Lung (tissue), 12 donors: ENCODE results near the gene PWWP2B. TPM values are rescaled to one million over a fixed set of nuclear protein-coding genes. Genes with fewer than 3 reads are reported as not detected.

Experiments used
- ATAC-seq: fragments of 200-7000 bp; cut with Tn5 transposase; one replicate; pipeline ENCODE4 v1.9.1; 2020; ENCODE audit warnings: moderate number of reproducible peaks; ENCODE audit not compliant: insufficient read depth, low FRiP score
- DNase-seq, 3 donors: peaks; one replicate each; pipeline ENCODE4 v3.0.0-alpha.2; 2013 to 2017
- H3K27ac ChIP-seq, 2 donors: one replicate each; pipeline ENCODE4 v1.5.1; 2013; ENCODE audit warnings: mild to moderate bottlenecking in 2 of 2, moderate library complexity in 2 of 2, control low read depth in 1 of 2, inconsistent platforms in 1 of 2, low read depth in 1 of 2, low read length in 1 of 2
- H3K27me3 ChIP-seq, 3 donors: one replicate each; pipeline ENCODE4 v1.5.1; 2013; ENCODE audit warnings: low read length in 2 of 3; ENCODE audit not compliant: control insufficient read depth in 3 of 3, insufficient read depth in 3 of 3
- H3K36me3 ChIP-seq, 4 donors: one replicate each; pipeline ENCODE4 v1.5.1; 2013; ENCODE audit warnings: low read length in 4 of 4, mild to moderate bottlenecking in 1 of 4, moderate library complexity in 1 of 4; ENCODE audit not compliant: control insufficient read depth in 4 of 4, insufficient read depth in 4 of 4
- H3K4me1 ChIP-seq, 5 donors: one replicate each; pipeline ENCODE4 v1.5.1; 2013; ENCODE audit warnings: low read length in 5 of 5, mild to moderate bottlenecking in 2 of 5, moderate library complexity in 1 of 5; ENCODE audit not compliant: control insufficient read depth in 5 of 5, insufficient read depth in 5 of 5
- H3K4me3 ChIP-seq: one replicate; pipeline ENCODE4 v1.5.1; 2013; ENCODE audit warnings: mild to moderate bottlenecking, control low read depth, moderate library complexity
- H3K9ac ChIP-seq, 2 donors: one replicate each; pipeline ENCODE4 v1.5.1; 2013; ENCODE audit warnings: low read length in 2 of 2, control low read depth in 1 of 2; ENCODE audit not compliant: insufficient read depth in 1 of 2
- H3K9me3 ChIP-seq, 4 donors: one replicate each; pipeline ENCODE4 v1.5.1; 2013; ENCODE audit warnings: low read length in 3 of 4, mild to moderate bottlenecking in 1 of 4, moderate library complexity in 1 of 4; ENCODE audit not compliant: control insufficient read depth in 4 of 4, insufficient read depth in 3 of 4
- CTCF ChIP-seq: IDR thresholded peaks from 2 replicates; pipeline ENCODE4 v1.5.1; 2012; ENCODE audit warnings: mild to moderate bottlenecking; ENCODE audit errors: control extremely low read depth, extremely low read depth
- WGBS, 2 donors: extraction: QIAGEN DNeasy Blood & Tissue Kit; methylation state at CpG; one replicate each; pipeline ENCODE4 v1.1.7; 2013; 5-methylcytosine and 5-hydroxymethylcytosine counted together
- polyA plus RNA-seq, 2 donors: library from polyadenylated mRNA; stranded (reverse); fragments of 200-250 nt; gene quantifications; one replicate each; pipeline ENCODE4 v1.2.1, GENCODE V29; 2013
- total RNA-seq, 2 donors: library from RNA; depleted of rRNA in 1 of 2; stranded (reverse); fragments of >200 nt in 1 of 2; gene quantifications; one replicate each; pipeline ENCODE4 v1.2.1, GENCODE V29; 2014 to 2021
- donor health status: control.
- donor health status: control.
- donor health status: Bipolar disorder and iron deficiency.
- donor health status: healthy.
- donor health status: DM: yes; HTN: yes; CAD: no.

Gene PWWP2B
- total and polyA plus RNA-seq, 4 donors, result 20.1 to 33.4 (median 21.1) TPM

- H3K36me3 ChIP-seq, result no peaks in the 10 kb centered on the region
- no peak for TF ChIP-seq CTCF
- H3K27ac ChIP-seq, result peak overlapping the region in 1 of 2 donors; percentile 53
- no peak overlapping the region for H3K4me3 ChIP-seq
- 81 to 84% methylated on average over 14 of the region's 14 CpGs for WGBS, 2 donors
- H3K9me3 ChIP-seq, result no peaks in the 10 kb centered on the region
- no peak overlapping the region for H3K9ac ChIP-seq
- H3K27me3 ChIP-seq, result no peaks in the 10 kb centered on the region
- no peak for DNase-seq
- H3K4me1 ChIP-seq, result peaks cover 0 to 34% (median 19%) of the 10 kb centered on the region in 5 donors
- no peak for ATAC-seq
These were observed 55.2 kb downstream of the PWWP2B start for GRCh38 chr10:132452216-132452650.

- WGBS, 2 donors, result 7 to 12% methylated on average over 29 to 45 of the region's 45 CpGs
- Histone ChIP-seq H3K36me3 (no peaks in the 10 kb centered on the region), H3K4me3 (no peak overlapping the region), H3K4me1 (peaks cover 0 to 29% (median 14%) of the 10 kb centered on the region in 5 donors), H3K27me3 (no peaks in the 10 kb centered on the region), H3K9ac (no peak overlapping the region), H3K9me3 (no peaks in the 10 kb centered on the region), H3K27ac (peak overlapping the region in 1 of 2 donors; percentile 53)
- peak; percentile 89 for TF ChIP-seq CTCF
- ATAC-seq (peak; percentile 92), DNase-seq (peak; percentile 76 to 87 (median 85))
These were observed 55.9 kb downstream of the PWWP2B start for GRCh38 chr10:132452651-132453469.

GRCh38 chr10:132453470-132453861 lies 56.5 kb downstream of the PWWP2B start:
- ATAC-seq (no peak), DNase-seq (no peak)
- H3K4me1 ChIP-seq, result peaks cover 0 to 25% (median 14%) of the 10 kb centered on the region in 5 donors
- H3K27ac ChIP-seq, result no peak overlapping the region
- no peak for TF ChIP-seq CTCF
- no peaks in the 10 kb centered on the region for H3K36me3 ChIP-seq
- no peak overlapping the region for H3K9ac ChIP-seq
- 56 to 69% methylated on average over 15 of the region's 15 CpGs for WGBS, 2 donors
- no peak overlapping the region for H3K4me3 ChIP-seq
- no peaks in the 10 kb centered on the region for H3K27me3 ChIP-seq
- no peaks in the 10 kb centered on the region for H3K9me3 ChIP-seq
